HepG2 (cell line): Measurements from ENCODE around the gene OASL. TPM values are rescaled to one million over a fixed set of nuclear protein-coding genes. Genes with fewer than 3 reads are reported as not detected.
A peak's percentile ranks its signal among the peaks of the same experiment; 100 is the strongest.

Experiments
- FOXO1 ChIP-seq: sonication (generic); formaldehyde crosslinking; IDR thresholded peaks from 2 replicates; pipeline ENCODE4 v1.4.0; 2020; ENCODE audit warnings: missing genetic modification reagents
- FOXP1 ChIP-seq, 2 experiments: fragments of 450-650 bp in 1 of 2; IDR thresholded peaks; 2 replicates each; pipeline ENCODE4 v1.6.1; 2017 to 2018; ENCODE audit warnings: antibody characterized with exemption in 1 of 2
- LCORL ChIP-seq, 2 experiments: fragments of 450-650 bp in 1 of 2; sonication (generic) in 1 of 2; formaldehyde crosslinking in 1 of 2; IDR thresholded peaks; 2 replicates each; pipeline versions ENCODE4 v1.5.0 to v1.6.1; 2017 to 2020; ENCODE audit warnings: antibody characterized with exemption in 1 of 2, missing genetic modification reagents in 1 of 2
- RARG ChIP-seq: sonication (generic); formaldehyde crosslinking; IDR thresholded peaks from 2 replicates; pipeline ENCODE4 v1.4.0; 2020; ENCODE audit warnings: low read depth, mild to moderate bottlenecking, missing genetic modification reagents
- RBFOX2 ChIP-seq: fragments of 200-400 bp; formaldehyde crosslinking; IDR thresholded peaks from 2 replicates; pipeline ENCODE4 v1.6.1; 2017; ENCODE audit warnings: low read depth, mild to moderate bottlenecking, low read length
- SMAD3 ChIP-seq: sonication (generic); formaldehyde crosslinking; IDR thresholded peaks from 2 replicates; pipeline ENCODE4 v1.4.0; 2020; ENCODE audit warnings: missing genetic modification reagents
- TBX3 ChIP-seq: fragments of 450-650 bp; IDR thresholded peaks from 2 replicates; pipeline ENCODE4 v1.6.1; 2017; ENCODE audit warnings: antibody characterized with exemption, mild to moderate bottlenecking, inconsistent platforms, borderline replicate concordance
- TCF12 ChIP-seq, 2 experiments: fragments of 450-650 bp in 1 of 2; sonication (generic) in 1 of 2; formaldehyde crosslinking in 1 of 2; IDR thresholded peaks; 2 replicates each; pipeline versions ENCODE4 v1.6.1 to v1.8.0; 2017 to 2022; ENCODE audit warnings: antibody characterized with exemption in 1 of 2, mild to moderate bottlenecking in 1 of 2, missing genetic modification reagents in 1 of 2, moderate library complexity in 1 of 2
- ZFX ChIP-seq: sonication (generic); formaldehyde crosslinking; IDR thresholded peaks from 2 replicates; pipeline ENCODE4 v1.4.0; 2020; ENCODE audit warnings: mild to moderate bottlenecking, low read depth, missing genetic modification reagents, moderate library complexity
- ZNF260 ChIP-seq: sonication (generic); formaldehyde crosslinking; IDR thresholded peaks from 2 replicates; pipeline ENCODE4 v1.4.0; 2020; ENCODE audit warnings: missing genetic modification reagents, low read depth, mild to moderate bottlenecking, borderline replicate concordance
- ZNF296 ChIP-seq: sonication (generic); formaldehyde crosslinking; conservative IDR thresholded peaks from 2 replicates; pipeline ENCODE4 v1.5.0; 2020; ENCODE audit warnings: mild to moderate bottlenecking, missing genetic modification reagents
- ZSCAN22 ChIP-seq: sonication (generic); formaldehyde crosslinking; IDR thresholded peaks from 2 replicates; pipeline ENCODE4 v1.4.0; 2020; ENCODE audit warnings: mild to moderate bottlenecking, missing genetic modification reagents
- polyA plus RNA-seq, 8 experiments: library from polyadenylated mRNA; depleted of rRNA in 3 of 8; stranded (reverse) in 7 of 8; unstranded in 1 of 8; fragments of >200 nt; fragmentation: Illumina TruSeq in 4 of 8; extraction: Trizol in 4 of 8; gene quantifications; 2 replicates each; pipeline versions ENCODE4 v1.2.1 to v1.2.3, GENCODE V29; 2011 to 2016; ENCODE audit warnings: low read depth in 4 of 8, missing spikeins in 1 of 8, mixed read lengths in 1 of 8; ENCODE audit not compliant: insufficient read depth in 1 of 8
- total RNA-seq, 5 experiments: library from RNA; depleted of rRNA; stranded (reverse); fragments of >200 nt; fragmentation: Illumina TruSeq; extraction: Trizol; gene quantifications; 2 replicates each; pipeline ENCODE4 v1.2.3, GENCODE V29; 2016; ENCODE audit warnings: low read depth in 1 of 5
- TF ChIP-seq, protein P1 (sequence below): sonication (generic); formaldehyde crosslinking; IDR thresholded peaks from 2 replicates; pipeline ENCODE4 v1.8.1; 2022; ENCODE audit warnings: low read depth, mild to moderate bottlenecking, missing genetic modification reagents
- TF ChIP-seq, protein P2 (sequence below): IDR thresholded peaks from 2 replicates; pipeline ENCODE4 v1.6.1; 2018; ENCODE audit warnings: missing genetic modification reagents, mild to moderate bottlenecking, missing compliant biosample characterization
- TF ChIP-seq, protein P3 (sequence below): sonication (generic); formaldehyde crosslinking; IDR thresholded peaks from 2 replicates; pipeline ENCODE4 v1.4.0; 2020; ENCODE audit warnings: mild to moderate bottlenecking, missing genetic modification reagents
- TF ChIP-seq, protein P4 (sequence below): IDR thresholded peaks from 2 replicates; pipeline ENCODE4 v1.6.1; 2016; ENCODE audit warnings: low read depth
- TF ChIP-seq, protein P5 (sequence below): sonication (generic); formaldehyde crosslinking; IDR thresholded peaks from 2 replicates; pipeline ENCODE4 v1.9.0; 2022; ENCODE audit warnings: missing genetic modification reagents, mild to moderate bottlenecking, borderline replicate concordance

The OASL gene
- total and polyA plus RNA-seq, 2 of the 13 experiments (the other 11 are each of a cell fraction or from before 2014, with no cell fraction given): 0.11 to 0.22 TPM

DNA sequence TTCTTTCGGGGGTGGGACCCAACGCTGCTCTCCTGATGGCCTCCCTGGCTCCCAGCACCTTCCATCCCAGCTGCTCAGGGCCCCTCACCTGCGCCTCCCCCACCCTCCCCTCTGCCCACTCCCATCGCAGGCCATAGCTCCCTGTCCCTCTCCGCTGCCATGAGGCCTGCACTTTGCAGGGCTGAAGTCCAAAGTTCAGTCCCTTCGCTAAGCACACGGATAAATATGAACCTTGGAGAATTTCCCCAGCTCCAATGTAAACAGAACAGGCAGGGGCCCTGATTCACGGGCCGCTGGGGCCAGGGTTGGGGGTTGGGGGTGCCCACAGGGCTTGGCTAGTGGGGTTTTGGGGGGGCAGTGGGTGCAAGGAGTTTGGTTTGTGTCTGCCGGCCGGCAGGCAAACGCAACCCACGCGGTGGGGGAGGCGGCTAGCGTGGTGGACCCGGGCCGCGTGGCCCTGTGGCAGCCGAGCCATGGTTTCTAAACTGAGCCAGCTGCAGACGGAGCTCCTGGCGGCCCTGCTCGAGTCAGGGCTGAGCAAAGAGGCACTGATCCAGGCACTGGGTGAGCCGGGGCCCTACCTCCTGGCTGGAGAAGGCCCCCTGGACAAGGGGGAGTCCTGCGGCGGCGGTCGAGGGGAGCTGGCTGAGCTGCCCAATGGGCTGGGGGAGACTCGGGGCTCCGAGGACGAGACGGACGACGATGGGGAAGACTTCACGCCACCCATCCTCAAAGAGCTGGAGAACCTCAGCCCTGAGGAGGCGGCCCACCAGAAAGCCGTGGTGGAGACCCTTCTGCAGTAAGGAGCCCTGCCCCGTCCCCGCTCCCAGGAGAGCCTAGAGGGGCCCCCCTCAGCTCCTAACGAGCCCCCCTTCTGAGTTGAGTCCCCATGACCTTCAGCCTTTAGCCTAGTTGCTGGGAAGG, 60.5 kb downstream of the OASL start, which contains the start of gene HNF1A (continued):
- TF ChIP-seq, protein P1, sequence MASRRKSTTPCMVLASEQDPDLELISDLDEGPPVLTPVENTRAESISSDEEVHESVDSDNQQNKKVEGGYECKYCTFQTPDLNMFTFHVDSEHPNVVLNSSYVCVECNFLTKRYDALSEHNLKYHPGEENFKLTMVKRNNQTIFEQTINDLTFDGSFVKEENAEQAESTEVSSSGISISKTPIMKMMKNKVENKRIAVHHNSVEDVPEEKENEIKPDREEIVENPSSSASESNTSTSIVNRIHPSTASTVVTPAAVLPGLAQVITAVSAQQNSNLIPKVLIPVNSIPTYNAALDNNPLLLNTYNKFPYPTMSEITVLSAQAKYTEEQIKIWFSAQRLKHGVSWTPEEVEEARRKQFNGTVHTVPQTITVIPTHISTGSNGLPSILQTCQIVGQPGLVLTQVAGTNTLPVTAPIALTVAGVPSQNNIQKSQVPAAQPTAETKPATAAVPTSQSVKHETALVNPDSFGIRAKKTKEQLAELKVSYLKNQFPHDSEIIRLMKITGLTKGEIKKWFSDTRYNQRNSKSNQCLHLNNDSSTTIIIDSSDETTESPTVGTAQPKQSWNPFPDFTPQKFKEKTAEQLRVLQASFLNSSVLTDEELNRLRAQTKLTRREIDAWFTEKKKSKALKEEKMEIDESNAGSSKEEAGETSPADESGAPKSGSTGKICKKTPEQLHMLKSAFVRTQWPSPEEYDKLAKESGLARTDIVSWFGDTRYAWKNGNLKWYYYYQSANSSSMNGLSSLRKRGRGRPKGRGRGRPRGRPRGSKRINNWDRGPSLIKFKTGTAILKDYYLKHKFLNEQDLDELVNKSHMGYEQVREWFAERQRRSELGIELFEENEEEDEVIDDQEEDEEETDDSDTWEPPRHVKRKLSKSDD (CRISPR knock-in tag): peak; percentile 70; the same call in 1 of the 2 replicates
- TF ChIP-seq LCORL (IDR thresholded peaks at IDR 0.05) (no peak; the same call in 1 of the 2 replicates), LCORL (CRISPR knock-in tag; IDR thresholded peaks at IDR 0.05) (peak; percentile 80; the same call in 1 of the 2 replicates), FOXO1 (CRISPR knock-in tag) (peak; percentile 94), ZSCAN22 (CRISPR knock-in tag) (peak; percentile 63; the same call in 1 of the 2 replicates), TBX3 (no peak), SMAD3 (peak; percentile 87), RBFOX2 (peak; percentile 97), TCF12 (IDR thresholded peaks at IDR 0.05) (no peak), TCF12 (CRISPR knock-in tag; IDR thresholded peaks at IDR 0.05) (peak; percentile 83; the same call in 1 of the 2 replicates), RARG (CRISPR knock-in tag) (no peak), ZFX (peak; percentile 98), FOXP1 (IDR thresholded peaks at IDR 0.05) (0 out of 2 replicates have a peak, but pooled peaks have one; percentile 22), FOXP1 (CRISPR knock-in tag; IDR thresholded peaks at IDR 0.05) (peak; percentile 73), ZNF296 (CRISPR knock-in tag) (no peak), ZNF260 (CRISPR knock-in tag) (no peak)
- TF ChIP-seq, protein P2, sequence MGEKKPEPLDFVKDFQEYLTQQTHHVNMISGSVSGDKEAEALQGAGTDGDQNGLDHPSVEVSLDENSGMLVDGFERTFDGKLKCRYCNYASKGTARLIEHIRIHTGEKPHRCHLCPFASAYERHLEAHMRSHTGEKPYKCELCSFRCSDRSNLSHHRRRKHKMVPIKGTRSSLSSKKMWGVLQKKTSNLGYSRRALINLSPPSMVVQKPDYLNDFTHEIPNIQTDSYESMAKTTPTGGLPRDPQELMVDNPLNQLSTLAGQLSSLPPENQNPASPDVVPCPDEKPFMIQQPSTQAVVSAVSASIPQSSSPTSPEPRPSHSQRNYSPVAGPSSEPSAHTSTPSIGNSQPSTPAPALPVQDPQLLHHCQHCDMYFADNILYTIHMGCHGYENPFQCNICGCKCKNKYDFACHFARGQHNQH (CRISPR knock-in tag): peak; percentile 92
- TF ChIP-seq, protein P3, sequence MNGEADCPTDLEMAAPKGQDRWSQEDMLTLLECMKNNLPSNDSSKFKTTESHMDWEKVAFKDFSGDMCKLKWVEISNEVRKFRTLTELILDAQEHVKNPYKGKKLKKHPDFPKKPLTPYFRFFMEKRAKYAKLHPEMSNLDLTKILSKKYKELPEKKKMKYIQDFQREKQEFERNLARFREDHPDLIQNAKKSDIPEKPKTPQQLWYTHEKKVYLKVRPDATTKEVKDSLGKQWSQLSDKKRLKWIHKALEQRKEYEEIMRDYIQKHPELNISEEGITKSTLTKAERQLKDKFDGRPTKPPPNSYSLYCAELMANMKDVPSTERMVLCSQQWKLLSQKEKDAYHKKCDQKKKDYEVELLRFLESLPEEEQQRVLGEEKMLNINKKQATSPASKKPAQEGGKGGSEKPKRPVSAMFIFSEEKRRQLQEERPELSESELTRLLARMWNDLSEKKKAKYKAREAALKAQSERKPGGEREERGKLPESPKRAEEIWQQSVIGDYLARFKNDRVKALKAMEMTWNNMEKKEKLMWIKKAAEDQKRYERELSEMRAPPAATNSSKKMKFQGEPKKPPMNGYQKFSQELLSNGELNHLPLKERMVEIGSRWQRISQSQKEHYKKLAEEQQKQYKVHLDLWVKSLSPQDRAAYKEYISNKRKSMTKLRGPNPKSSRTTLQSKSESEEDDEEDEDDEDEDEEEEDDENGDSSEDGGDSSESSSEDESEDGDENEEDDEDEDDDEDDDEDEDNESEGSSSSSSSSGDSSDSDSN: peak; percentile 84
- TF ChIP-seq, protein P4, sequence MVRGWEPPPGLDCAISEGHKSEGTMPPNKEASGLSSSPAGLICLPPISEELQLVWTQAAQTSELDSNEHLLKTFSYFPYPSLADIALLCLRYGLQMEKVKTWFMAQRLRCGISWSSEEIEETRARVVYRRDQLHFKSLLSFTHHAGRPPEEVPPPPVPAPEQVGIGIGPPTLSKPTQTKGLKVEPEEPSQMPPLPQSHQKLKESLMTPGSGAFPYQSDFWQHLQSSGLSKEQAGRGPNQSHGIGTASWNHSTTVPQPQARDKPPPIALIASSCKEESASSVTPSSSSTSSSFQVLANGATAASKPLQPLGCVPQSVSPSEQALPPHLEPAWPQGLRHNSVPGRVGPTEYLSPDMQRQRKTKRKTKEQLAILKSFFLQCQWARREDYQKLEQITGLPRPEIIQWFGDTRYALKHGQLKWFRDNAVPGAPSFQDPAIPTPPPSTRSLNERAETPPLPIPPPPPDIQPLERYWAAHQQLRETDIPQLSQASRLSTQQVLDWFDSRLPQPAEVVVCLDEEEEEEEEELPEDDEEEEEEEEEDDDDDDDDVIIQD (CRISPR knock-in tag): peak; percentile 30; the same call in 1 of the 2 replicates
- TF ChIP-seq, protein P5, sequence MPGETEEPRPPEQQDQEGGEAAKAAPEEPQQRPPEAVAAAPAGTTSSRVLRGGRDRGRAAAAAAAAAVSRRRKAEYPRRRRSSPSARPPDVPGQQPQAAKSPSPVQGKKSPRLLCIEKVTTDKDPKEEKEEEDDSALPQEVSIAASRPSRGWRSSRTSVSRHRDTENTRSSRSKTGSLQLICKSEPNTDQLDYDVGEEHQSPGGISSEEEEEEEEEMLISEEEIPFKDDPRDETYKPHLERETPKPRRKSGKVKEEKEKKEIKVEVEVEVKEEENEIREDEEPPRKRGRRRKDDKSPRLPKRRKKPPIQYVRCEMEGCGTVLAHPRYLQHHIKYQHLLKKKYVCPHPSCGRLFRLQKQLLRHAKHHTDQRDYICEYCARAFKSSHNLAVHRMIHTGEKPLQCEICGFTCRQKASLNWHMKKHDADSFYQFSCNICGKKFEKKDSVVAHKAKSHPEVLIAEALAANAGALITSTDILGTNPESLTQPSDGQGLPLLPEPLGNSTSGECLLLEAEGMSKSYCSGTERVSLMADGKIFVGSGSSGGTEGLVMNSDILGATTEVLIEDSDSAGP (CRISPR knock-in tag): peak; percentile 55
